Transverse colon (tissue), 4 donors: ENCODE data around the gene LHFPL6.

Experiments
- CTCF ChIP-seq, 5 experiments: fragments of 200-600 bp in 3 of 5; fragments of 450-650 bp in 2 of 5; sonication (generic) in 3 of 5; IDR thresholded peaks; 1 replicate in 2 of 5; 2 replicates in 3 of 5; pipeline ENCODE4 v1.5.1; 2016 to 2017; ENCODE audit warnings: antibody characterized with exemption in 5 of 5, inconsistent platforms in 3 of 5, mild to moderate bottlenecking in 2 of 5, moderate library complexity in 1 of 5
- POLR2A ChIP-seq: fragments of 450-650 bp; IDR thresholded peaks from one replicate; pipeline ENCODE4 v1.6.1; 2016; ENCODE audit warnings: antibody characterized with exemption, mild to moderate bottlenecking, moderate library complexity
- POLR2AphosphoS5 ChIP-seq, 3 donors: sonication (generic); formaldehyde crosslinking; IDR thresholded peaks; one replicate each; pipeline ENCODE4 v1.6.1; 2016; ENCODE audit warnings: antibody characterized with exemption in 3 of 3

- no peak for TF ChIP-seq CTCF (IDR thresholded peaks at IDR 0.05)
- no peak for TF ChIP-seq POLR2A
- TF ChIP-seq POLR2AphosphoS5 (IDR thresholded peaks at IDR 0.05), result no peak
These were observed 194.5 kb downstream of the LHFPL6 start for GRCh38 chr13:39408512-39408911.
